ENCODE measurements around the gene RND3.

Gene RND3

GRCh38 chr2:150438041-150438440 lies 49.4 kb downstream of the RND3 start:
- Histone ChIP-seq H3K4me1 (no peaks in the 10 kb centered on the region), H3K4me3 (ENCODE audit: low read depth, low read length) (no peak overlapping the region), H3K9me3 (no peaks in the 10 kb centered on the region), H3K36me3 (no peaks in the 10 kb centered on the region), H3K27me3 (no peaks in the 10 kb centered on the region)
- TF ChIP-seq CTCF (IDR thresholded peaks at IDR 0.05; ENCODE audit: low read depth, low read length): no peak
- DNase-seq: no peak

- Histone ChIP-seq H3K4me3 (ENCODE audit: low read depth, low read length) (no peak overlapping the region), H3K36me3 (no peaks in the 10 kb centered on the region), H3K27me3 (no peaks in the 10 kb centered on the region), H3K4me1 (0 out of 2 replicates have a peak, but pooled peaks cover 6% of the 10 kb centered on the region), H3K9me3 (no peaks in the 10 kb centered on the region)
- peak; percentile 12 for DNase-seq
- peak; percentile 16 for TF ChIP-seq CTCF (IDR thresholded peaks at IDR 0.05; ENCODE audit: low read depth, low read length)
These were observed 55.2 kb downstream of the RND3 start for GRCh38 chr2:150432312-150432625.

- 0 out of 2 replicates have a peak, but pooled peaks cover 6% of the 10 kb centered on the region for H3K4me1 ChIP-seq
- TF ChIP-seq CTCF (IDR thresholded peaks at IDR 0.05; ENCODE audit: low read depth, low read length): no peak
- peak; percentile 19 for DNase-seq
- H3K36me3 ChIP-seq: no peaks in the 10 kb centered on the region
- no peak overlapping the region for H3K4me3 ChIP-seq (ENCODE audit: low read depth, low read length)
- no peaks in the 10 kb centered on the region for H3K9me3 ChIP-seq
- H3K27me3 ChIP-seq: no peaks in the 10 kb centered on the region
These were observed 55.7 kb downstream of the RND3 start for GRCh38 chr2:150431561-150432311.

- Histone ChIP-seq H3K27me3 (no peaks in the 10 kb centered on the region), H3K36me3 (no peaks in the 10 kb centered on the region), H3K4me3 (ENCODE audit: low read depth, low read length) (no peak overlapping the region), H3K9me3 (no peaks in the 10 kb centered on the region), H3K4me1 (0 out of 2 replicates have a peak, but pooled peaks cover 6% of the 10 kb centered on the region)
- DNase-seq: no peak
- no peak for TF ChIP-seq CTCF (IDR thresholded peaks at IDR 0.05; ENCODE audit: low read depth, low read length)
These were observed 58.0 kb downstream of the RND3 start for GRCh38 chr2:150429384-150429961.

GRCh38 chr2:150428641-150429040 lies 58.8 kb downstream of the RND3 start:
- Histone ChIP-seq H3K4me3 (ENCODE audit: low read depth, low read length) (no peak overlapping the region), H3K36me3 (no peaks in the 10 kb centered on the region), H3K27me3 (no peaks in the 10 kb centered on the region), H3K4me1 (0 out of 2 replicates have a peak, but pooled peaks cover 6% of the 10 kb centered on the region), H3K9me3 (no peaks in the 10 kb centered on the region)
- no peak for TF ChIP-seq CTCF (IDR thresholded peaks at IDR 0.05; ENCODE audit: low read depth, low read length)
- no peak for DNase-seq

GRCh38 chr2:150427298-150427697 lies 60.2 kb downstream of the RND3 start:
- no peak for TF ChIP-seq CTCF (IDR thresholded peaks at IDR 0.05; ENCODE audit: low read depth, low read length)
- DNase-seq: no peak
- H3K27me3 ChIP-seq: no peaks in the 10 kb centered on the region
- no peaks in the 10 kb centered on the region for H3K36me3 ChIP-seq
- 0 out of 2 replicates have a peak, but pooled peaks cover 6% of the 10 kb centered on the region for H3K4me1 ChIP-seq
- H3K4me3 ChIP-seq (ENCODE audit: low read depth, low read length): no peak overlapping the region
- no peaks in the 10 kb centered on the region for H3K9me3 ChIP-seq

Measured in BE2C (cell line).